ENCODE measurements around the gene CST5. TPM values are rescaled to one million over a fixed set of nuclear protein-coding genes. Genes with fewer than 3 reads are reported as not detected.

CST5 gene
- total RNA-seq, 1 experiment from 2014 or later, result not detected

DNA sequence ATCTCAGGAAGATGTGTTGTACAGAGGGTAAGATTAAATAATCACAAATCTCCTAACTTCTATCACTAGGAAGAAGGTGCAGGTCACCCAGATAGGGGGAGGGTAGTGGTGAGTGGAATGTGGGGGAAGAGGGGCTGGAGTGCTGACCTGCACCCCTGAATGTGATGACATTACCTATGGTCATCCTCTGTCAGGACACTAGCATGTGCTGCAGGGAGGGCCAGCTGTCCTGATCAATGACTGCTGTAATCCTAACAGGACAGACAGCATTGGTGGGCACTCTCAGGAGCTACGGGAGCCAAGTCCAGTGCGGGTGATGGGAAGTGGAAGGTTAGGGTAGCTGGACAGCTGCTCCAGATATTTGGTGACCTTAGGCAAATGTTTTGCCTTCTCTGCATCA is 45.2 kb upstream of the CST5 start:
- no peak overlapping the region for H3K27ac ChIP-seq (ENCODE audit: low read depth, low read length)
- H2AFZ ChIP-seq (ENCODE audit: low read depth, low read length, poor library complexity, severe bottlenecking), result no peak overlapping the region
- H4K20me1 ChIP-seq (ENCODE audit: insufficient read depth), result no peaks in the 10 kb centered on the region
- ChIA-PET POLR2A (no interaction called here), RAD21 (ENCODE audit: low non-redundant PET in 1 of 2, low total read pairs in 2 of 2, uncharacterized antibody in 2 of 2, unreplicated experiment in 2 of 2) (no interaction called here), CTCF (no interaction called here)
- H3K9me3 ChIP-seq (ENCODE audit: control insufficient read depth in 1 of 2, insufficient read depth in 1 of 2, low read depth in 1 of 2, low read length in 2 of 2), result no peaks in the 10 kb centered on the region
- intact Hi-C loops (cut with micrococcal nuclease), result no loop called here
- TF ChIP-seq CBX3 (IDR thresholded peaks at IDR 0.05; ENCODE audit: low read depth) (no peak), EZH2phosphoT487 (IDR thresholded peaks at IDR 0.05; ENCODE audit: borderline replicate concordance) (no peak), EZH2 (IDR thresholded peaks at IDR 0.05) (no peak), ZFX (IDR thresholded peaks at IDR 0.05) (no peak), ZNF274 (IDR thresholded peaks at IDR 0.05; ENCODE audit: low read depth, low read length) (no peak), POLR2A (IDR thresholded peaks at IDR 0.05; ENCODE audit: borderline replicate concordance, extremely low read depth, insufficient read depth, insufficient read length) (no peak), EGR1 (IDR thresholded peaks at IDR 0.05; ENCODE audit: low read depth) (no peak), ELF1 (IDR thresholded peaks at IDR 0.05; ENCODE audit: borderline replicate concordance, low read depth) (no peak)
- TF ChIP-seq, protein P1, sequence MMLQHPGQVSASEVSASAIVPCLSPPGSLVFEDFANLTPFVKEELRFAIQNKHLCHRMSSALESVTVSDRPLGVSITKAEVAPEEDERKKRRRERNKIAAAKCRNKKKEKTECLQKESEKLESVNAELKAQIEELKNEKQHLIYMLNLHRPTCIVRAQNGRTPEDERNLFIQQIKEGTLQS (IDR thresholded peaks at IDR 0.05), result no peak
- TF ChIP-seq, protein P2, sequence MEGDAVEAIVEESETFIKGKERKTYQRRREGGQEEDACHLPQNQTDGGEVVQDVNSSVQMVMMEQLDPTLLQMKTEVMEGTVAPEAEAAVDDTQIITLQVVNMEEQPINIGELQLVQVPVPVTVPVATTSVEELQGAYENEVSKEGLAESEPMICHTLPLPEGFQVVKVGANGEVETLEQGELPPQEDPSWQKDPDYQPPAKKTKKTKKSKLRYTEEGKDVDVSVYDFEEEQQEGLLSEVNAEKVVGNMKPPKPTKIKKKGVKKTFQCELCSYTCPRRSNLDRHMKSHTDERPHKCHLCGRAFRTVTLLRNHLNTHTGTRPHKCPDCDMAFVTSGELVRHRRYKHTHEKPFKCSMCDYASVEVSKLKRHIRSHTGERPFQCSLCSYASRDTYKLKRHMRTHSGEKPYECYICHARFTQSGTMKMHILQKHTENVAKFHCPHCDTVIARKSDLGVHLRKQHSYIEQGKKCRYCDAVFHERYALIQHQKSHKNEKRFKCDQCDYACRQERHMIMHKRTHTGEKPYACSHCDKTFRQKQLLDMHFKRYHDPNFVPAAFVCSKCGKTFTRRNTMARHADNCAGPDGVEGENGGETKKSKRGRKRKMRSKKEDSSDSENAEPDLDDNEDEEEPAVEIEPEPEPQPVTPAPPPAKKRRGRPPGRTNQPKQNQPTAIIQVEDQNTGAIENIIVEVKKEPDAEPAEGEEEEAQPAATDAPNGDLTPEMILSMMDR (IDR thresholded peaks at IDR 0.05 in 2 of 3, conservative IDR thresholded peaks at IDR 0.05 in 1 of 3; ENCODE audit: borderline replicate concordance in 1 of 3, insufficient read depth in 1 of 3, low read depth in 2 of 3, low read length in 2 of 3), result no peak
- TF ChIP-seq, protein P3, sequence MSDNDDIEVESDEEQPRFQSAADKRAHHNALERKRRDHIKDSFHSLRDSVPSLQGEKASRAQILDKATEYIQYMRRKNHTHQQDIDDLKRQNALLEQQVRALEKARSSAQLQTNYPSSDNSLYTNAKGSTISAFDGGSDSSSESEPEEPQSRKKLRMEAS (IDR thresholded peaks at IDR 0.05), result no peak
- DNase-seq (ENCODE audit: low read depth, low spot score) (no peak), ATAC-seq (no peak)
- no peaks in the 10 kb centered on the region for H3K79me2 ChIP-seq (ENCODE audit: insufficient read depth, low read length)
- H3K9me2 ChIP-seq (ENCODE audit: insufficient read depth), result no peaks in the 10 kb centered on the region
- no peak overlapping the region for H3K4me3 ChIP-seq (replicated peaks in 1 of 2; ENCODE audit: low read depth in 1 of 2, low read length in 2 of 2)
- H3K36me3 ChIP-seq (ENCODE audit: control insufficient read depth in 1 of 2, insufficient read depth in 2 of 2, low read length in 2 of 2), result no peaks in the 10 kb centered on the region
- H3K4me1 ChIP-seq (ENCODE audit: control insufficient read depth in 1 of 2, insufficient read depth in 2 of 2, low read length in 2 of 2), result no peaks in the 10 kb centered on the region; a peak in 1 of 4 replicates
- H3K27me3 ChIP-seq (ENCODE audit: insufficient read depth, low read length), result 0 out of 2 replicates have a peak, but pooled peaks cover 9% of the 10 kb centered on the region
- no TSS peak for BruUV-seq (replicated peaks)
- H3K9ac ChIP-seq (ENCODE audit: low read length), result no peak overlapping the region
- H3K4me2 ChIP-seq (ENCODE audit: low read length), result no peak overlapping the region

Measured in HCT116 (cell line).